GM12875 (cell line): ENCODE data around the gene SLC7A5.

Experiments
- H3K4me3 ChIP-seq: one replicate; pipeline ENCODE4 v1.5.1; 2011; ENCODE audit warnings: low read depth, low read length, control low read depth
- TF ChIP-seq, protein P1 (sequence below): IDR thresholded peaks from 2 replicates; pipeline ENCODE4 v1.5.1; 2011; ENCODE audit warnings: low read depth, mild to moderate bottlenecking, control low read depth, inconsistent platforms, low read length, moderate library complexity, borderline replicate concordance; ENCODE audit not compliant: insufficient read depth

The SLC7A5 gene

DNA sequence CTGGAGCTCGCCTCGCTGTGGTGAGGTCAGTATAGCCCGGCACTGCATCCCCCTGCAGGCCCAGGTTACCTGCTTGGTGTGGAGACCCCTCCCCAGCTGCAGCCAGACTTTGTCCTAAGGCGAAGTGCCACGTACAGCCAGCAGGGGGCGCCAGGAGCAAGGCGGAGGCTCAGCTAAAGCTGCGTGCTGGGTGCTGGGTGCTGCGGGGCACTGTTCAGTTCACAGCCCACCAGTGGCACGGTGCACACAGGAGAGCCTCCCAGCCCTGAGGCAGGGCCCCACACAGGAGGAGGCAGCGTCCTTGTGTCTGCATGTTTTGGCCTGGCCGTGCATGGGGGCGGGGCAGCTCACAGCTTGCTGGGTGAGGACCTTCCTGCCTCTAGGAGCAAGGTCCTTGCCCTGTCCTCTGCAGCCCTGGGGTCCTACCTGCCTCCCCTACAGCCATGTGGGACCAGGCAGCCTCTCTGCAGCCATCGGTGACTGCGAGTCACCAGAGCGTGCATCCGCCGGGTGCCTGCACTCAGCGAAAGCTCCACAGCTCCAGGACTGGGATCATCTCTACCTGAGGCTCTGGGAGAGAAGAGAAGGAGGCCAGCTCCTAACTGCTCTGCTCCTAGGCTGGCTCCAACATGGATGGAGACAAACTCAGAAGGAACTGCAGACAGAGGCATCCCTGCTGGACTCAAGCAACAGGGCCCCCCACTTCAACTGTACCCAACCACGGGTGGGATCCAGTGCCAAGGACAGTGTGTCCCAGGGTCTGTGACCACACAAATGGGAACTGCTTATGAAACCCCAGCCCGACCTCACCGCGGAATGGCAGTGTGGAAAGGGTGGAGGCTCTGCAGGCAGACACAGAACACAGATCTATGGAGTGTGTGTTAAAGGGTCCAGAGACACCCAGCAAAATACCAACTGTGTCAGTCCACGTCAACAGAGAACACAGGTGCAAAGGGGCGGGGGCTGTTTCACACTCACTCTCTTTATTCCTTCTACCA lies 19.0 kb downstream of the SLC7A5 start:
- no peak overlapping the region for H3K4me3 ChIP-seq
- TF ChIP-seq, protein P1, sequence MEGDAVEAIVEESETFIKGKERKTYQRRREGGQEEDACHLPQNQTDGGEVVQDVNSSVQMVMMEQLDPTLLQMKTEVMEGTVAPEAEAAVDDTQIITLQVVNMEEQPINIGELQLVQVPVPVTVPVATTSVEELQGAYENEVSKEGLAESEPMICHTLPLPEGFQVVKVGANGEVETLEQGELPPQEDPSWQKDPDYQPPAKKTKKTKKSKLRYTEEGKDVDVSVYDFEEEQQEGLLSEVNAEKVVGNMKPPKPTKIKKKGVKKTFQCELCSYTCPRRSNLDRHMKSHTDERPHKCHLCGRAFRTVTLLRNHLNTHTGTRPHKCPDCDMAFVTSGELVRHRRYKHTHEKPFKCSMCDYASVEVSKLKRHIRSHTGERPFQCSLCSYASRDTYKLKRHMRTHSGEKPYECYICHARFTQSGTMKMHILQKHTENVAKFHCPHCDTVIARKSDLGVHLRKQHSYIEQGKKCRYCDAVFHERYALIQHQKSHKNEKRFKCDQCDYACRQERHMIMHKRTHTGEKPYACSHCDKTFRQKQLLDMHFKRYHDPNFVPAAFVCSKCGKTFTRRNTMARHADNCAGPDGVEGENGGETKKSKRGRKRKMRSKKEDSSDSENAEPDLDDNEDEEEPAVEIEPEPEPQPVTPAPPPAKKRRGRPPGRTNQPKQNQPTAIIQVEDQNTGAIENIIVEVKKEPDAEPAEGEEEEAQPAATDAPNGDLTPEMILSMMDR = peak; percentile 96

DNA sequence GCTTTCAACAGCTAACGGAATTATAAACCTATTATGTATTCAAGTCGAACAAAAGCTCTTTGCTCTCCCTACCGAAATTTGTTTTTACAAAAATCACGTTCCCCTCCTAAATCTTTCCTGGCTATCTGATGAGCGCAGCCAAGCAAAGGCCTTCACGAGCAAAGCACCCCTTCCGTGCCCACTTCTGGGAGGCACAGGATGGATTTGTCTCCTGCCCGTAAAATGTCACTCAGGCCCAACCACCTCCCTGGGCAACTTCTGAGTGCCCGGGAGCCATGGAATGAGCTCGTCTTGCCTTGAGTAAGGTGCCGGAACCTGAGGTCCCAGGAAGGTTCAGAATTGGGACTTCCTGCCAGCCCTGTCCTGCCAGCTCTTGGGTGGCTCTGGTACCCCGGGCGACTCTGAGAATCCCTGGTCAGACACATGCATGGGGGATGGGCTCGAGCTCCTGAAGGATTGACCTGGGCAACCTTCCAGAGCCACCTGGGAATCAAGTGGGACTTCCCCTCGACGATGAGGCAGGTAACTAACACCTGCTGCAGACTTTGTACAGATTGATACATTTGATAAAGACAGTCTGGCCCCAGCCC lies 19.8 kb downstream of the SLC7A5 start:
- H3K4me3 ChIP-seq = no peak overlapping the region
- TF ChIP-seq, protein P1 = no peak

DNA sequence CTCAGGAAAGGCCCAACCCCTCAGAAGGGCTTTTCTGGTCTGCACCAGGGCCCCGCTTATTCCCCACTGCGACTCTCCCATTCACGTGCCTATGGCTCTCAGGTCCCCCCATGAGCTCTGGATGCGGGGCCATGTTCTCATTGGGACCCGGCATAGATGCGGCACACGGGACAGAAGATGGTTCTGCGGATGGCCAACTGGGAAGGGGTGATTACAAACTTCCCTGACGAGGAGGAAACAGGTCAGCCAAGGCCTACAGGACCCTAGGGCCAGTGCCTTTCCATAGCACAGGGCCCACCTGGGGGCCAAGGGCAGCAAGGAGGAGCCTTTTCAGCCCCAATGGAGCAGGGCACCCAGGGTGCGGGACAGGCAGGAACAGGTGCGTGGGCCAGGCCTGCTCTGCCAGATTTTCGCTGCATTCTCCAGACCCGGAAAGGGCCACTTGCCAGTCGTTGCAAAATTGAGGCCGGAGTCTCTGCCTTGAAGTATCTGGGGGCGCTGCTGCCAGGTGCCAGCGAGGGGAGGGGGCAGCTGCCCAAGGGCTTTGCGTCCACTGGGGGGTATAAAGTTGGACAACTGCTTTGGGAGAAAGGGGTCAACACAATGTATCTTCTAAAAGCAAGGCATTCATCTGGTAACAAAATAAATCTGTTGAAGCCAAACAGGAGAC lies 20.5 kb downstream of the SLC7A5 start:
- TF ChIP-seq, protein P1 = no peak
- H3K4me3 ChIP-seq = no peak overlapping the region

GRCh38 chr16:87847785-87848675 lies 21.3 kb downstream of the SLC7A5 start:
- H3K4me3 ChIP-seq = no peak overlapping the region
- TF ChIP-seq, protein P1 = no peak

GRCh38 chr16:87847467-87847784 lies 21.9 kb downstream of the SLC7A5 start:
- TF ChIP-seq, protein P1 = no peak
- no peak overlapping the region for H3K4me3 ChIP-seq

DNA sequence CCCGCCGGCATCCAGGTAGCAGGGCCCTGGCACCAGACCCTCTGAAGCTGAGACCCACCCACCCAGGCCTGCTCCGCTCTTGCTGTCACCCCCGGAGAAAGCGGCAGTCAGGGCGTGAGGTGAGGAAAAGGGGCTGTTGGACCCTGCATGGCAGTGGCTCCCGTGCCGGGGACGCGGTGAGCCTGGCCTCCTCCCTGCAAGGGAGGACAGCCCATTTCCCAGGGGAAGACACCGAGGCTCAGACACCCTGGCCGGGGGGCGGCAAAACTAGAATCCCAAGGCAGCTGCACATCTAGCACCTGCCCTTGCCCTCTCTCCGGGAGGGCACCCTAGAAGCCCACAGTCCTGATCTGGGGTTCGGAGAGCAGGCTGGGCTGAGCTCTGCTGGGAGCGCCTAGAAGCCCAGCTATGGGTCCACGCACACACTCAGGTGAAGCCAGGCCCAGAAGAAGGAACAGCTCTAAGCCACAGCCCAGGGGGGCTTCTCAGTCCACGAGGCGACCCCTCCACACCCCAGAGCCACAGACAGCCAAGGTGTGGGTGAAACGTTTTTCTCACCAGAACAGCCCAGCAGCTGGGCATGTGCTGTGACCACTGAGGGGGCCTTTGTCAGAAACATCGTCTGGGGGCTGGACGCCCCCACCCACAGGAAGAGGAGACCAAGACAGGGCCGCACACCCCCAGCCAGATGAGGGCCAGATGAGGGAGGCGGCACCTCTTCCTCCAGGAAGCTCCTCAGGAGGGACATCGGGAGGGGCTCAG lies 22.4 kb downstream of the SLC7A5 start:
- TF ChIP-seq, protein P1 = no peak
- H3K4me3 ChIP-seq = no peak overlapping the region
